ENCODE measurements around the gene COMMD8.
"Not testable (repeated sequence)": the region's sequence is repeated elsewhere in the genome, so short reads cannot be mapped to it uniquely, and the experiment has no call there.

The COMMD8 gene

DNA sequence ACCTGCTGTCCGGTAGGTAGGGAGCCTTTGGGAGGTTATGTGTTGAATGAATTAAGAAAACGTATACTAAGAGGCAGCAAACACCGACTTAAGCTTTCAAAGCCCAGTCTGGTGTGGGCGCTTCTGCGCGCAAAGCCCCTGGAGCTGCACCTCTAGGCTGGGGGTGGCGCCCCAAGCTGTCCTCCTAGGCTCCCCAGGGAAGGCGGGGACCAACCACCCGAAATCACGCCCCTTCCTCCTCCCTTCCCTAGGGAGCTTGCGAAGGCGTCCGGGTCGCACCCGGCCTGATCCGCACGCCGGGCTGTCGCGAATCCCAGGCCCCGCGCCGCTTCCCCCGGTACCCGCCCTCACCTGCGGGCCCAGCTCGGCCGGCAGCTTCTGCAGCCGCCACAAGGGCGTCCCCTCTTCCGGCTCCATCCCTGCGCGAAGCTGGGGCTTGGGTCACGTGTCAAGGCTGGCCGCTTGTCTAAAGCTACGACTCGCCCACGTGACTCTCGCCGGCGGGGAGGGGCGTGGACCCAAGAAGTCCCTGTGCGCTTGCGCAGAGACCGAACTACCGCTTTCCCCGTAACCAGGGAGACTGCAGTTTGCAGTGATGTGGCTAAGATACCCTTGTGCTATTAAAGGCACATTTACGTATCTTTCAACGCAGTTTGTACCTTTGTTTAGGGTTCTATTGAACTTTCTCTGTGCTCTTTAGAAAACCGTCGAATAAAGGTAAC, at the start of gene COMMD8:
Gene COMMD8, minus strand, starts transcription at position 468 of the 722 bp plus-strand sequence. Its CDS starts 51 bp downstream, at position 417.
- peak; percentile 93 to 94 for DNase-seq (ENCODE audit: low read depth in 2 of 2)

DNA sequence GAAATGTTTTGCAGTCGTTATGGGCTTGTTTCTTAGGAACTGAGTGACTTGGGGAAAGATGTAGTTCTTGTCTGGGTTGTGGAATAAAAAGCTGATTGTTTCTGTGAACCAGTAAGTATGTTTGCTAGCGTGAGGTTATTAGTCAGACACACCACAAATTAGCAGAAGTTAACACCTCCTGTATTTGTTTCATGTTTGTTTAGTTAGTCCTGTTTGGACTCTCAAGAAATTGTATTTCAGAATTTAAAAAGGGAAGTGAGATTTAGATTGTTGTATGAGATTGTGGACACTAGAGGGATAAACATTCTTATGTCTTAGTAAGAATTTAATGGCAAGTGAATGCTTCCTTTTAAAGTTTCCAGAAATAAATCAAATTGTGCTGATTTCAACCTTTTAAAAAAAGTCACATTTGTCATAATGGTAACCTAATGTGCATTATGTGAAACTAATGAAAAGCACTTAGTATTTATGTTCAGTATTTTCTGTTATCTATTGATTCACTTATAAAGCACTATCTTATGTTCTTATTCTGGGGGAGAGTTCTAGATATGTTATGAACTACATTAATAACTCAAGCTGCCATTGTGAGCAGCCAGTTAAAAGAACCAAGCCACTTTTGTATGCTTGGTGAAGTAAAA, 47.1 kb upstream of the COMMD8 start:
- no peak for DNase-seq (ENCODE audit: low read depth in 2 of 2)

DNA sequence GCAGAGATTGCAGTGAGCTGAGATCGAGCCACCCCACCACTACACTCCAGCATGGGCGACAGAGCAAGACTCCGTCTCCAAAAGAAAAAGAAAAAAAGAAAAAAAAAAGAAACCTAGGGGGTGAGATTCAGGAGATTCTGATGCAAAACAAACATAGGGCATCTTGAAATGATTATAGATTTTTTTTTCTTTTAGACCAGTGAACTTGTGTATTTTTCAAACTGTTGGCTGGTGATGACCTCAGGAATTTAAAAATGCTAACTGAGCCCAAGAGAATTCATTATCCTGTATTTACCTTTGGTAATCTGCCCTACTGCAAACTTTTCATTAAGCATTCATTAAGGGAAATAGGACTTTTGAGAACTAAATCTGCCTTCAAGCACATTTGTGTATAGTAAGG, 42.2 kb upstream of the COMMD8 start:
- no peak for DNase-seq (ENCODE audit: low read depth in 2 of 2)

DNA sequence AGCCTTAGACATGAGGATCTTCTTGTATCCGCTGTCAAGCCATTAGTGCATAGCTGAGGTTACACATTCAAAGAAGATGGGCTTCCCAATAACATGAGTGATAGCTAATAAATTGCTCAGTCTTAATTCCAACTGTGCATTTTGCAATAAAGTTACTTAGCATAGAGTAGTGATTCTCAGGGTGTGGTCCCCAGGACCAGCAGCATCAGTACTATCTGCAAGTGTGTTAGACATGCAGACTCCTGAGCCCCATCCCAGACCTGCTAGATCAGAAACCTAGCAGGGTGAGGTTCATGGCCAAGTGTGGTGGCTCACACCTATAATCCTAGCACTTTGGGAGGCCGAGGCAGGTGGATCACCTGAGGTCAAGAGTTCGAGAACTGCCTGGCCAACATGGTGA, 41.6 kb upstream of the COMMD8 start:
- no peak for DNase-seq (ENCODE audit: low read depth in 2 of 2)

DNA sequence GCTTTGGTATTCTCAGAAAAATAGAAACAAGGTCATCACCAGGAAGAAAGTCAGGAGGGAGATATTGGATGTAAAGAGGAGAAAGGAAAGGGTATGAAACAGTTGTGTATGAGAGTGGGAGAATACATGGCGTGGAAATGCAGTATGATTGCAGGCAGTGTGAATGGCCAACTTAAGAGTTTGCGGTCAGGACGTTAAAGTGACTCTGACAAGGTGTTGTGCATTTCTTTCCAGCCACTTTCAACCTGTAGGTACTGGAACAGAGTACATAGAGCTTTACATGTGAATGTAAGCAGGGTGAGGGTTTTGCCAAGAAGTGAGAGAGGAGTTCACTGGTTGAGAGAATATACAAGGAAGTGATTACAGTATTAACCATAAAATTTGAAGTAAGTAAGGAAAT, 37.3 kb upstream of the COMMD8 start:
- DNase-seq (ENCODE audit: low read depth in 2 of 2), result no peak

DNA sequence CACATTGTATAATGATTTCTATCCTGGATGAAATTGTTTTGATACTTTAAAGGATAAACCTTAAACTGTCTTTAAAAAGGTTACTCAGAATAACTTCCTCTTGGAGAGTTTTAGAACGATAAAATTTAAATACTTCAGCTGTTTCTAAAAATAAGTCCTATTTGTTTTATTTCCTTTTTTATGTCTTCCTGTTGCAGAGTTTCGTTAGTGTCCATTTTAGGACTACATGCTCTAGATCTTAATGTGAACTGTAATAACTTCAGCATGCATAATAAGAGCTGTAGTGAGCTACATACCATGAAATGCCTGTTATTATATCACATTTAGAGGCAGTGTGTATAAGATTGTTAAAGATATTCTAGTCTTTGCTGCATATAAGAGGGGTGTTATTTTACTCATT, 36.2 kb upstream of the COMMD8 start:
- no peak for DNase-seq (ENCODE audit: low read depth in 2 of 2)

DNA sequence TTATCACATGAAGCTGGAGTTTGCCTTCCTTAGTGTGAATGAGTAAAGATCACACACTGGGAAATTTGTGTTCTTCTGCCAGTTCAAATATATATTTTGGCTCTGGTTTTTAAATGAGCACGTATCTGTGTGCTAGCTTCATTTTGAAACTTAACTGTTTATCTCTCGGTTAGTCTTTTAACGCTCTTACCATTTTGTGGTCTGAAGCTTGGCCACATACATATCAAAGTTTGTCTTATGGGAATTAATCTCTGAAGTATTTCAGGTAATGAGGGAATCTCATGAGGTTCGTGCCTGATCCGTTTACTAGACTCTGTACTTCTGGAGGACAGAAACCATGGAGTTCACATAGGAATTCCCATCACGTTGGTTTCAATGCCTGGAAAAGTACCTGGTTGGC, 35.4 kb upstream of the COMMD8 start:
- DNase-seq (ENCODE audit: low read depth in 2 of 2), result no peak

DNA sequence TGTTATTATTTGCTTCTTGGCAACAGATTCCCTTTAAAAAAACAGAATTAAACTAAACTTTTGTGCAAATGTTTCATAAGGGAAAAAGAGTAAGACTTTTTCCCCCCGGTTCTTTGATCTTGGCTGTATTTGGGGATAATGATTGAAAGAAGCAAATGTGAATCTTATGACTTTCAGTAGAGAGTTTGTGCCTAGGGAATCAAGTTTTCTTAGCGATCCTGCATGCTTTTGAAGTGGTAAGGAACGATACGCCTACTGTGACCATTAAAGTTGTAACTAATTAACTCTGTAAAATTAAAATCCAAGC, 30.6 kb upstream of the COMMD8 start:
- DNase-seq (ENCODE audit: low read depth in 2 of 2), result no peak

DNA sequence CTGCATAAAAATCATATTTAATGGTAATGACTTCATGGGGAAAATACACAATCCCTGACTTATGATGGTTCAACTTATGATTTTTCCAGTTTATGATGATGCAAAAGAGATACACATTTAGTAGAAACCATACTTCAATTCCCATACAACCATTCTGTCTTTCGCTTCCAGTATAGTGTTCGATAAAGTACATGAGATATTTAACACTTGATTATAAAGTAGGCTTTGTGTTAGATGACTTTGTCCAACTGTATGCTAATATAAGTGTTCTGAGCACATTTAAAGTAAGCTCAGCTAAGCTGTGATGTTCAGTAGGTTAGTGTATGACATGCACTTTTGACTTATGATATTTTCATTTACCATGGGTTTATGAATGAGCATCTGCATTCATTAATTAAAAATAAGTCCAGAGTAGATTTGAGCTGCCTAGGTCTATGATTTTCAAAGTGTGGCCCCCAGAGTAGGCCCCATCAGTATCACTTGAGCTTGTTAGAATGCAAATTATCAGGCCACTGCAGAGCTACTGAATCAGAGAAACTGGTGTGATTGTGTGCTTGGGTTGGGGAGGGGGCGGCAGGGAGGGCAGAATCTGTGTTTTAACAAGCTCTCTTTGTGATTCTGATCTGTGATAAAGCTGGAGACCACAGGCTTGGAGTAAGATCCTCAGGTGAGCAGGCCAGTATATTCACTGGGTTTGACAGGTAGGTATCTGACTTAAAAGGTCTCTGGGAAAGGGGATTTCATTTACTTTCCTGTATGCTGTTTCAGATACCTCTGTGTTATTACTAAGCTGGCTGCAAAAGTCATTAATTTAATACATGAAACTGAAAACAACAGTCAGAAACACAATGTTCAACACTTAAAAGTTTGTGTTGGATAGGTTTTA, 30.0 kb upstream of the COMMD8 start:
- DNase-seq (ENCODE audit: low read depth in 2 of 2), result no peak

DNA sequence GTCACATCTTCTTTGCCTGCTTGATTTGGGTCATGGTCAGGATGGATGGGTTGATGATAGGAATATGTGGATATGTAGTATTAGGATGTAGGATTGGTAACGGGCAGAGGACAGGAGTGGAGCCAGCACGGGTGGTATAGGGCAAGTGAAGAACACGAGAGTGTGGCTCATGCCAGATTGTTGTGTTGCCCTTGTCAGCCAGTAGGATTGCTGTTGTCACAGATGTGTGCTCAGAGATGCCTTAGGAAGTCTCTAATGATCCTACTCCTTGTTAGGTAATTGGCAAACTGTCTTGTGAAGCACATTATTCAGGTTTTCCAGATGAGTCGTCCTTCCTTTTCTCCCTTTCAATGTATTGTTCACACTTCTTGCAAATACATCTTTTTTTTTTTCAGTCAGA, 27.0 kb upstream of the COMMD8 start:
- no peak for DNase-seq (ENCODE audit: low read depth in 2 of 2)

DNA sequence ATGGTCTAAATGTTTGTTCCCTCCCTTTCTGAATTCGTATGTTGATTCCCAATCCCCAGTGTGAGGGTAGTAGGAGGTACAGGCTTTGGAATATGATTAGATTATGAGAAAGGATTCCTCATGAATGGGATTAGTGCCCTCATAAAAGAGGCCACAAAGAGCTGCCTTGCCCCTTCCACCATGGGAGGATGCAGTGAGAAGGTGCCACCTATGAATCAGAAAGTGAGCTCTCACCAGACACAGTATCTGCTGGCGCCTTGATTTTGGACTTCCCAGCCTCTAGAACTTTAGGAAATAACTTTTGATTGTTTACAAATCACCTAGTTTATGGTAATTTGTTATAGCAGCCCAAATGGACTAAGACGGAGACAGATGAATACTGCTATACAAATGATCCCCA, 25.2 kb upstream of the COMMD8 start:
- DNase-seq (ENCODE audit: low read depth in 2 of 2), result no peak

DNA sequence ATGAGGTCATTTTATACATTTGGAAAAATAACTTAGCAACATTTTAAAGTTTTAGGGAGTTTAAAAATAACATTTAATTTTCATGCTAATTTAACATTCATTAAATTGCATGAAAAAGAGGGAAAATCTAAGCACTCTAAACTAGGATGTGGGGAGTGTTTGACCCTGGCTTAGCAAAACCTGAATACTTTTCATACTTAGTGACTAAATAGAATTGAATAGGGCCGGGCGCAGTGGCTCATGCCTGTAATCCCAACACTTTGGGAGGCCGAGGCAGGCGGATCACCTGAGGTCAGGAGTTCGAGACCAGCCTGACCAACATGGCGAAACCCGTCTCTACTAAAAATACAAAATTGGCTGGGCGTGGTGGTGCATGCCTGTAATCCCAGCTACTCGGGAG, 23.2 kb upstream of the COMMD8 start:
- not testable (repeated sequence) for DNase-seq (ENCODE audit: low read depth in 2 of 2)

DNA sequence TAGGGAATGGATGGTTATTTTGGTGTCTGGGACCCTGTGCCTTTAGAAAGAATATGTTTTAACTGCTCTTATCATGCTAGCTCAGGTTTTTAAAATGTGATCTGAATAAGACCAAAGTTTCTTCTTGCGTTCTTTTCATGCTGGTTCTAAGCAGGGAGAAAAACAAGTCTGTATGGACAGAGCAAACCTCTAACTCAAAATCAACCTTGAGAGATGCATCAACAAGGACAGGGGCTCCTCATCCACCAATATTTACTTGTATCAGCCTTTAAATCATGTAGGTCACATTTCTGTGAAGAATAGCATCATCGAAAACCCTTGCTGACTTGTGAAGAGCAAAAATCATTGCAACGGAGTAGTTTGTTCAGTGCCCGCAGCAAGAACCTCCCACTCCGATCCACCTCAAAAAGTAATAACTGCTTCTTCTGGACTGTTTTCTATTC, 22.8 kb upstream of the COMMD8 start:
- DNase-seq (ENCODE audit: low read depth in 2 of 2), result no peak

DNA sequence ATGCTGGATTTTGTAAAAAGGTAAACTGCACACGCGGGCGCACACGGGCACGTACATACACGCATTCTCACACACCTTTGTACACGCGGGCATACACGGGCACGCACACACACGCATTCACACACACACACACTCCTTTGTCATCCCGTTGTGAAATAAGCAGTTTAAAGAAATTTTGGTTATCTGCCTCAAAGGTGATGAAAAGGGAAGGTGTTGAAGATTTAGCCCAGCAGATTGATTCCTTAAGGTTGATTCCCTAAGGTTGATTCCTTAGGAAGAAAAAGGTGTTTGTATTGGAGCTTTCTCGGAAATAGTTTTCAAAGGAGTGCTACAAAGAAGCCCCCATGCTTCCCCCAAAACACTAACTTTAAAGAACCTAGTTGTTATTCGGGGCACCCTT, 22.3 kb upstream of the COMMD8 start:
- DNase-seq (ENCODE audit: low read depth in 2 of 2), result no peak

DNA sequence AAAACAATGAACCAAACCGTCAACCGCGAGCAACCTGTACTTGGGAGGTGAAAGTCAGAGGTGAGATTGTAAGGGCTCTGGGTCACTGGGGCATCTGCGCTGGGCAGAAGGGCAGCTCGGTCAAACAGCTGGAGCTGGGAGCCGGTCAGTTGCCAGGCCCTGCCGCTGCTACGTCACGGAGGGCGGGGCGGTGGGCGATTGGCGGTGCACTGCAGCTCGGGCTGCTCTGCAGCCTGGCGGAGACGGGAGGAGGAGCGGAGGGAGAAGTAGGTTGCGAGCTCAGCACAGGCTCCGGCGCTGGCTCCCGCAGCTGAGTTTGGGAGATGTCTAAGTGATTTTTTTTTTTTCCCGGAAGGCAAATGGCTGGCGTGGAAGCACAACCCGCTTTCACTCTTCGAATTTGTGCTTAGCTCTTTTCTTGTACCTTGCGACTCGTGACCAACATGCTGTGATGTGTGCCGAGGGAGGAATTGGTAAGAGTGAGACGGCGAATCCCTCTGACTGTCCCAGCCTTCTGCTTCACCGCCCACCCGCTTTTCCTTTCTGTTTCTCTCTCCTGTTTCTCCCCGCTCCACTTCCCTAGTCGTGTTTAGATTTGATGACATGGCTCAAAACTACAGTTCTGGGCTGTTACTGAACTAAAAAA, 21.7 kb upstream of the COMMD8 start, which contains the start of gene ATP10D:
Gene ATP10D, plus strand, starts transcription at position 229 of the 646 bp plus-strand sequence. CDS start 27,266 bp downstream, outside the sequence.
- peak; percentile 53 to 62 for DNase-seq (ENCODE audit: low read depth in 2 of 2)

DNA sequence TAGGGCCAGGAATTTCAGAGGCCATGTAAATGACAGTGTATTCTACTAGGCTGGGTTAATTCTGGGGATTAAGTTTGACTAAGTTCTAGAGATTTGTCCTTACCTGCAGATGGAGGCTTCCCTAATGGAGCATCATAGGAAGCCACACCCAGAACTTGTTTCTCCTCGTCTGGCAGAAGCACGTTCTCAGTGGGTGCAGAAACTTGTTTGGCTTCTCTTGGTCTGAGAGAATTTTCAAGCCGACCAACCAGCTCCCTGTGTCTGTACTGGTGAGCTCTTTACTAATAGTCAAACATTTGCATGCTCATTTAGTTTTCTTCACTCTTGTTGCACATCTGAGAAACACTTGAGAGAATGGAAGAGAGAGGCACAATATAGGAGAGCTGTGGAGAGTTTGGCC, 20.7 kb upstream of the COMMD8 start:
- DNase-seq (ENCODE audit: low read depth in 2 of 2), result no peak

DNA sequence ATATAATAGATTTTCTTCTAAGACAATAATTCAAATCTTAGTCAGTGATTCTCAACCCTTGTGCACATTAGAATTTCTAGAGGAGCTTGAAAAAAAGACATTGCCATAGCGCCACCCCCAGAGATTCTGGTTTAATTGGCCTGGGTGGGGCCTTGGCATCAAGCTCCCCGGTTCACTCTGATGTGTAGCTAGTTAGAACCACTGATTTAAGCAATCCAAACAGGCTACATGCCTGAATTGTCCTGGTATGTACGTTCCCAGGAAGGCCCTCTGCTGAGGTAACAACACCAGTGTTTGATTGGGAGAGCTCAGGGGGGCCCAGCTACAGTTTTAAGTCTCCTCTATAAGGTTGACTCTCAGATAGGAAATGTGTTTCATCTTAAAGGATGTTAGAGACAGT, 20.2 kb upstream of the COMMD8 start:
- no peak for DNase-seq (ENCODE audit: low read depth in 2 of 2)

DNA sequence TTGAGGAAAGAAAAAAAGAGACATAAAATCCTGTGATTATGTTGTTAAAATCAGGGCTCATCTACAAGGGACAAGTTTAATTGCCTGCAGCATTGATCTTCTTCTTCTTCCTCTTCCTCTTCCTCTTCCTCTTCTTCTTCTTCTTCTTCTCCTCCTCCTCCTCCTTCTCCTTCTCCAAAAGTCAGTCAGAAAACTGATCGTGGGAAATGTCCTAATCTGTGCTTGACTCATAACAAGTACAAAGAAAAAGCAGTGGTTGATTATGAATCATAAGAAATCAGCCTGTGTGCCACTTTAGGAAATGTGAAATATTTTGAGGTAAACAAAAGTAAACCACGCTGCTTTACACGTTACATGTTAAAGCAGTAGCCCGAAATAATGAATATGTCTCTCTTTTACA, 18.8 kb upstream of the COMMD8 start:
- DNase-seq (ENCODE audit: low read depth in 2 of 2), result no peak

DNA sequence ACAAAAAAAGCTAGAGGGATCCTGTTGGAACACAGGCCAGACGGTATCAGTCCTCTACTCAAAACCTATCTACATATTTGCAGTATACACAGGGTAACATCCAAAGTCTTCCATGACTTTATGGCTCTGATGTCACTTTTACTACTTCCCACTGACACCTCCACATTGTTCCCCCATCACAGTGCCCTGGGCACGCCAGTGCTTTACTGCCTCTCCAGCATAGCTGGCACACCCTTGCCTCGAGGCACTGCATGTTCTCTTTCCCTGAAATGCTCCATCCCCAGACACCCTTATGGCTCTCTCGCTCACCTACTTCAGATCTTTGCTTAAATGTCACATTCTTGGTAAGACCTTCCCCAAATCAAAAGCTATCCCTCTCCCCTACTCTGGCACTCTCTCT, 15.3 kb upstream of the COMMD8 start:
- no peak for DNase-seq (ENCODE audit: low read depth in 2 of 2)

DNA sequence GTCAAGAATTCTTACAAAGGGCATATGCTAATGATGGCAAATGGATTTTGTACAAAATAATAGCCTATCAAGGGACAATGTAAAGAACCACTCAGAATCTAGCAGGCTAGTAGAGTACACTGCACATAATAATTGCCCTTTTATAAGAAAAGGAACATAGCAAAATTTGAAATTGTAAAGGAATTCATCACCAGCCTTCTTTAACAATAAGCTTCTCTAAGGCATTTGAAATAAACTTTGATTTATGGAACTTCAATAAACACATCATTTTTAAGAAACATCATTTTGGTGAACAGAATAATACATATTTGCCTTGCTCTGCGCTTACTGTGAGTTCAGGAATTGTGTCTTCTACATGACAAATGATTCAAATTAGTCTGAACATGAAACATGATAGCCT, 11.9 kb upstream of the COMMD8 start:
- DNase-seq (ENCODE audit: low read depth in 2 of 2), result no peak

DNA sequence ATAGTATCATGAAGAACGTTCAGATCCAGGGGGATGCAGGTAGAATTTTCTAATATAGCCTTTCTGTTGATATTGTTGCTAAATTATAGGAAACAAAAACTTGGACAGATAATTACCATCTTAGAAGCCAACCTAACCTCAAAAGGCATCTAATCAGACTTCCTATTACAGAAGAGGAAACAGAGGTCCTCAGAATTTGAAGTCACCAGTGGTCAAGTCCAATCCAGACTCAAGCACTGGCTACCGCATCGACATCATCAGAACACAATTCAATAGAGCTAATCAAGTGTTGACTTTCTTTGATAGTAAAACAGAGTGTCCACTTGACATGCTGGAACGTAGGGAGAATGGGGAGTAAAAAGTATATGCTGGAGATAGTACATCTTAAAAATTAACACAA, 11.3 kb upstream of the COMMD8 start:
- no peak for DNase-seq (ENCODE audit: low read depth in 2 of 2)

DNA sequence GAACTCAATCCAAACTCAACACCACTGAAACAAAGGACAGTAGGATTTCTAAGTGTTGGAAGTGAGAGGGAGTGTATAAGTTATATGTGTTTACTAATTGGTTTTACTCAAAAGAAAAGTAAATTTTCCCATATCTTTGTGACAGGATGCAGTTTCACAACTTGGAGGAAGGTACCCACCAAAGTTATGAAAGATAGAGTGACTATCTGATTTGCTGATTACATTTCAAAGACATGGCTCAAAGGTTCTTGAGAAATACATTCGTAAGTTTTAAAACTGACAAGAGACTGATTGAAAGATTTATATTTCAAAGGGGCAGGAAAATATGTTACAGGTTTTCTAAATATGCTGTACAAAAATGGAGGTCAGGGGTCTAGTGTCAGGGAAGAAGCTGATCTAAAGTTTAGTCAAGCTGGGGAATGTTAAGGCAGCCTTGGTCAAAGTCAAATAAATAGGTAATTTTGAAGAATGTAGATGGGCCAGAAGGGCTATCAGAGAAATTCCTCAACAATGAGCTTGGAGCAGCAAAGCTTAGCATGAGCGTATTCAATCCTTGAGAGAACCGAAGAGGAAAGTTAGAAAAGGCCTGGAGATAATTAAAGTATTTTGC, 9.7 kb upstream of the COMMD8 start:
- no peak for DNase-seq (ENCODE audit: low read depth in 2 of 2)
